Measurements from ENCODE around the gene MALT1.
"Not testable (repeated sequence)": the region's sequence is repeated elsewhere in the genome, so short reads cannot be mapped to it uniquely, and the experiment has no call there.

MALT1 gene

GRCh38 chr18:58769321-58769720 lies 98.1 kb downstream of the MALT1 start:
- Histone ChIP-seq H3K4me3 (no peak overlapping the region), H3K36me3 (ENCODE audit: insufficient read depth, low read length) (no peaks in the 10 kb centered on the region), H3K27ac (peak overlapping the region; percentile 30; the same call in 1 of the 2 replicates), H3K9ac (ENCODE audit: insufficient read length) (peak overlapping the region; percentile 47), H3K9me3 (ENCODE audit: low read depth, low read length) (no peaks in the 10 kb centered on the region)
- no peak for TF ChIP-seq EZH2 (IDR thresholded peaks at IDR 0.05)
- DNase-seq (ENCODE audit: low read depth, low spot score) = no peak

GRCh38 chr18:58770601-58771000 lies 99.3 kb downstream of the MALT1 start:
- Histone ChIP-seq H3K9me3 (ENCODE audit: low read depth, low read length) (no peaks in the 10 kb centered on the region), H3K27ac (peak overlapping the region; percentile 36; the same call in 1 of the 2 replicates), H3K36me3 (ENCODE audit: insufficient read depth, low read length) (no peaks in the 10 kb centered on the region), H3K9ac (ENCODE audit: insufficient read length) (no peak overlapping the region), H3K4me3 (no peak overlapping the region)
- DNase-seq (ENCODE audit: low read depth, low spot score) = no peak
- TF ChIP-seq POLR2AphosphoS5 (IDR thresholded peaks at IDR 0.05; ENCODE audit: borderline replicate concordance, low read depth, low read length) = no peak
- TF ChIP-seq EZH2 (IDR thresholded peaks at IDR 0.05) = no peak
- no peak for TF ChIP-seq FOXP2 (optimal IDR thresholded peaks at IDR 0.05; ENCODE audit: control extremely low read depth, extremely low read length, insufficient read depth)

GRCh38 chr18:58772161-58772560 lies 100.9 kb downstream of the MALT1 start:
- H3K36me3 ChIP-seq (ENCODE audit: insufficient read depth, low read length) = no peaks in the 10 kb centered on the region
- H3K9me3 ChIP-seq (ENCODE audit: low read depth, low read length) = no peaks in the 10 kb centered on the region
- no peak overlapping the region for H3K9ac ChIP-seq (ENCODE audit: insufficient read length)
- DNase-seq (ENCODE audit: low read depth, low spot score) = no peak
- TF ChIP-seq EZH2 (IDR thresholded peaks at IDR 0.05) (no peak), POLR2AphosphoS5 (IDR thresholded peaks at IDR 0.05; ENCODE audit: borderline replicate concordance, low read depth, low read length) (no peak), FOXP2 (optimal IDR thresholded peaks at IDR 0.05; ENCODE audit: control extremely low read depth, extremely low read length, insufficient read depth) (no peak)
- H3K27ac ChIP-seq = no peak overlapping the region
- no peak overlapping the region for H3K4me3 ChIP-seq

GRCh38 chr18:58776084-58776483 lies 104.8 kb downstream of the MALT1 start:
- DNase-seq (ENCODE audit: low read depth, low spot score) = no peak
- H3K9ac ChIP-seq (ENCODE audit: insufficient read length) = no peak overlapping the region
- no peaks in the 10 kb centered on the region; the same call in 1 of the 2 replicates for H3K36me3 ChIP-seq (ENCODE audit: insufficient read depth, low read length)
- H3K4me3 ChIP-seq = no peak overlapping the region
- no peaks in the 10 kb centered on the region for H3K9me3 ChIP-seq (ENCODE audit: low read depth, low read length)
- H3K27ac ChIP-seq = peak overlapping the region; percentile 57; the same call in 1 of the 2 replicates
- no peak for TF ChIP-seq EZH2 (IDR thresholded peaks at IDR 0.05)

GRCh38 chr18:58776541-58776940 lies 105.3 kb downstream of the MALT1 start:
- not testable (repeated sequence) for H3K27ac ChIP-seq; DNase-seq (ENCODE audit: low read depth, low spot score); H3K9ac ChIP-seq (ENCODE audit: insufficient read length); H3K9me3 ChIP-seq (ENCODE audit: low read depth, low read length); H3K4me3 ChIP-seq; H3K36me3 ChIP-seq (ENCODE audit: insufficient read depth, low read length)

- no peak for TF ChIP-seq EZH2 (IDR thresholded peaks at IDR 0.05)
- no peak for TF ChIP-seq POLR2AphosphoS5 (IDR thresholded peaks at IDR 0.05; ENCODE audit: borderline replicate concordance, low read depth, low read length)
- TF ChIP-seq FOXP2 (optimal IDR thresholded peaks at IDR 0.05; ENCODE audit: control extremely low read depth, extremely low read length, insufficient read depth) = no peak
- no peaks in the 10 kb centered on the region; the same call in 1 of the 2 replicates for H3K36me3 ChIP-seq (ENCODE audit: insufficient read depth, low read length)
- H3K9me3 ChIP-seq (ENCODE audit: low read depth, low read length) = no peaks in the 10 kb centered on the region
- H3K9ac ChIP-seq (ENCODE audit: insufficient read length) = no peak overlapping the region
- peak overlapping the region; percentile 42 for H3K4me3 ChIP-seq
- H3K27ac ChIP-seq = 0 out of 2 replicates have a peak overlapping the region, but pooled peaks have one; percentile 13
- DNase-seq (ENCODE audit: low read depth, low spot score) = no peak
Measured at GRCh38 chr18:58777471-58777870, 106.2 kb downstream of the MALT1 start.

GRCh38 chr18:58779529-58779928 lies 108.3 kb downstream of the MALT1 start:
- H3K9ac ChIP-seq (ENCODE audit: insufficient read length) = peak overlapping the region; percentile 68
- H3K27ac ChIP-seq = peak overlapping the region; percentile 79
- H3K36me3 ChIP-seq (ENCODE audit: insufficient read depth, low read length) = no peaks in the 10 kb centered on the region; the same call in 1 of the 2 replicates
- no peaks in the 10 kb centered on the region for H3K9me3 ChIP-seq (ENCODE audit: low read depth, low read length)
- DNase-seq (ENCODE audit: low read depth, low spot score) = no peak
- peak overlapping the region; percentile 74 for H3K4me3 ChIP-seq
- no peak for TF ChIP-seq POLR2AphosphoS5 (IDR thresholded peaks at IDR 0.05; ENCODE audit: borderline replicate concordance, low read depth, low read length)
- TF ChIP-seq FOXP2 (optimal IDR thresholded peaks at IDR 0.05; ENCODE audit: control extremely low read depth, extremely low read length, insufficient read depth) = no peak

- Histone ChIP-seq H3K27ac (peak overlapping the region; percentile 79), H3K9ac (ENCODE audit: insufficient read length) (peak overlapping the region; percentile 68), H3K4me3 (peak overlapping the region; percentile 74), H3K36me3 (ENCODE audit: insufficient read depth, low read length) (no peaks in the 10 kb centered on the region; the same call in 1 of the 2 replicates), H3K9me3 (ENCODE audit: low read depth, low read length) (no peaks in the 10 kb centered on the region)
- no peak for DNase-seq (ENCODE audit: low read depth, low spot score)
- TF ChIP-seq POLR2AphosphoS5 (IDR thresholded peaks at IDR 0.05; ENCODE audit: borderline replicate concordance, low read depth, low read length) = 0 out of 2 replicates have a peak, but pooled peaks have one; percentile 27
- no peak for TF ChIP-seq EZH2 (IDR thresholded peaks at IDR 0.05)
Measured at GRCh38 chr18:58780045-58780444, 108.8 kb downstream of the MALT1 start.

GRCh38 chr18:58781627-58782194 lies 110.4 kb downstream of the MALT1 start:
- no peaks in the 10 kb centered on the region for H3K9me3 ChIP-seq (ENCODE audit: low read depth, low read length)
- H3K36me3 ChIP-seq (ENCODE audit: insufficient read depth, low read length) = no peaks in the 10 kb centered on the region; the same call in 1 of the 2 replicates
- peak; percentile 90 for DNase-seq (ENCODE audit: low read depth, low spot score)
- peak overlapping the region; percentile 14 for H3K9ac ChIP-seq (ENCODE audit: insufficient read length)
- H3K27ac ChIP-seq = peak overlapping the region; percentile 82
- H3K4me3 ChIP-seq = no peak overlapping the region
- TF ChIP-seq EZH2 (IDR thresholded peaks at IDR 0.05) (no peak), FOXP2 (optimal IDR thresholded peaks at IDR 0.05; ENCODE audit: control extremely low read depth, extremely low read length, insufficient read depth) (no peak), POLR2AphosphoS5 (IDR thresholded peaks at IDR 0.05; ENCODE audit: borderline replicate concordance, low read depth, low read length) (no peak)
